ENCODE data around the gene BSDC1. TPM values are rescaled to one million over a fixed set of nuclear protein-coding genes. Genes with fewer than 3 reads are reported as not detected.

The BSDC1 gene
- total RNA-seq, 6 donors from 2014 or later = 60.8 to 116 (median 68.9) TPM

- no peak overlapping the region for H3K4me3 ChIP-seq
- no peaks in the 10 kb centered on the region for H3K4me1 ChIP-seq
- H3K27ac ChIP-seq = no peak overlapping the region
- ATAC-seq (ENCODE audit: low FRiP score in 2 of 2) = no peak
- no peaks in the 10 kb centered on the region for H3K9me3 ChIP-seq
- TF ChIP-seq POLR2A (IDR thresholded peaks at IDR 0.05) (no peak), POLR2AphosphoS5 (IDR thresholded peaks at IDR 0.05) (no peak), CTCF (IDR thresholded peaks at IDR 0.05) (no peak), EP300 (IDR thresholded peaks at IDR 0.05) (no peak)
- H3K36me3 ChIP-seq = peaks cover 45 to 100% (median 87%) of the 10 kb centered on the region in 4 donors
- H3K27me3 ChIP-seq = no peaks in the 10 kb centered on the region
- DNase-seq = peak in 1 of 2 donors; percentile 30
- WGBS, 2 donors = 90% methylated on average over 12 of the region's 12 CpGs
Observed at GRCh38 chr1:32377541-32378220, 16.6 kb downstream of the BSDC1 start.

GRCh38 chr1:32376199-32376598 lies 18.0 kb downstream of the BSDC1 start:
- DNase-seq (peak in 1 of 2 donors; percentile 54), ATAC-seq (ENCODE audit: low FRiP score in 2 of 2) (no peak)
- H3K4me1 ChIP-seq = no peaks in the 10 kb centered on the region
- TF ChIP-seq POLR2AphosphoS5 (IDR thresholded peaks at IDR 0.05) (no peak), CTCF (IDR thresholded peaks at IDR 0.05) (no peak), EP300 (IDR thresholded peaks at IDR 0.05) (no peak), POLR2A (IDR thresholded peaks at IDR 0.05) (no peak)
- no peak overlapping the region for H3K4me3 ChIP-seq
- peaks cover 49 to 98% (median 85%) of the 10 kb centered on the region in 4 donors for H3K36me3 ChIP-seq
- 88 to 93% methylated on average over 7 to 11 of the region's 11 CpGs for WGBS, 2 donors
- no peak overlapping the region for H3K27ac ChIP-seq
- H3K27me3 ChIP-seq = no peaks in the 10 kb centered on the region
- H3K9me3 ChIP-seq = no peaks in the 10 kb centered on the region

GRCh38 chr1:32373996-32374592 lies 20.1 kb downstream of the BSDC1 start:
- H3K36me3 ChIP-seq = peaks cover 41 to 90% (median 77%) of the 10 kb centered on the region in 4 donors
- DNase-seq (no peak), ATAC-seq (ENCODE audit: low FRiP score in 2 of 2) (no peak)
- TF ChIP-seq POLR2AphosphoS5 (IDR thresholded peaks at IDR 0.05) = no peak
- TF ChIP-seq CTCF (IDR thresholded peaks at IDR 0.05) = no peak
- TF ChIP-seq POLR2A (IDR thresholded peaks at IDR 0.05) = no peak
- TF ChIP-seq EP300 (IDR thresholded peaks at IDR 0.05) = no peak
- WGBS, 2 donors = 59 to 65% methylated on average over 1 of the region's 1 CpG
- no peaks in the 10 kb centered on the region for H3K4me1 ChIP-seq
- no peak overlapping the region for H3K4me3 ChIP-seq
- H3K27me3 ChIP-seq = no peaks in the 10 kb centered on the region
- H3K27ac ChIP-seq = no peak overlapping the region
- H3K9me3 ChIP-seq = no peaks in the 10 kb centered on the region

- WGBS, 2 donors = 76 to 79% methylated on average over 5 of the region's 5 CpGs
- DNase-seq (no peak), ATAC-seq (ENCODE audit: low FRiP score in 2 of 2) (no peak)
- no peak overlapping the region for H3K4me3 ChIP-seq
- H3K27me3 ChIP-seq = no peaks in the 10 kb centered on the region
- no peak overlapping the region for H3K27ac ChIP-seq
- TF ChIP-seq CTCF (IDR thresholded peaks at IDR 0.05) (no peak), POLR2A (IDR thresholded peaks at IDR 0.05) (no peak), POLR2AphosphoS5 (IDR thresholded peaks at IDR 0.05) (no peak), EP300 (IDR thresholded peaks at IDR 0.05) (no peak)
- H3K36me3 ChIP-seq = peaks cover 28 to 90% (median 77%) of the 10 kb centered on the region in 4 donors
- no peaks in the 10 kb centered on the region for H3K4me1 ChIP-seq
- H3K9me3 ChIP-seq = no peaks in the 10 kb centered on the region
Observed at GRCh38 chr1:32372149-32372756, 22.0 kb downstream of the BSDC1 start.

Data from upper lobe of left lung (tissue), 6 donors.